Measurements from ENCODE around the gene SLA2. TPM values are rescaled to one million over a fixed set of nuclear protein-coding genes. Genes with fewer than 3 reads are reported as not detected.
A peak's percentile ranks its signal among the peaks of the same experiment; 100 is the strongest.

The SLA2 gene
- total and polyA plus RNA-seq, 2 of the 4 experiments (the other 2 are of a cell fraction): 0.03 TPM; not detected in 1

- Histone ChIP-seq H2BK15ac (ENCODE audit: low read depth, low read length) (no peak overlapping the region), H4K91ac (ENCODE audit: insufficient read depth, low read depth, low read length) (no peak overlapping the region), H3K9me3 (ENCODE audit: control insufficient read depth, insufficient read depth, low read length) (no peaks in the 10 kb centered on the region), H3K4ac (ENCODE audit: low read depth, low read length) (no peak overlapping the region), H2AK9ac (replicated peaks; ENCODE audit: low read depth, low read length, poor library complexity) (no peak overlapping the region), H3K9me1 (ENCODE audit: insufficient read depth, low read length) (peaks cover 2% of the 10 kb centered on the region; the same call in 1 of the 2 replicates), H3K56ac (ENCODE audit: extremely low read depth, insufficient read depth, low read length) (no peak overlapping the region), H2BK120ac (ENCODE audit: low read depth, low read length) (no peak overlapping the region), H3K27me3 (ENCODE audit: control insufficient read depth, insufficient read depth, low read length) (no peaks in the 10 kb centered on the region), H3K79me1 (ENCODE audit: low read depth in 1 of 2, low read length in 2 of 2) (peaks cover 3 to 4% of the 10 kb centered on the region in 2 experiments; a peak in 3 of 4 replicates), H4K8ac (ENCODE audit: low read depth in 2 of 2, low read length in 2 of 2) (no peak overlapping the region), H3K18ac (ENCODE audit: low read depth, low read length) (no peak overlapping the region), H2BK20ac (ENCODE audit: low read depth, low read length) (no peak overlapping the region), H2AK5ac (ENCODE audit: low read depth, low read length) (no peak overlapping the region), H2AFZ (replicated peaks; ENCODE audit: low read length, poor library complexity) (no peak overlapping the region), H3K4me2 (ENCODE audit: low read depth, low read length) (no peak overlapping the region), H3K23ac (ENCODE audit: low read depth, low read length) (no peak overlapping the region), H2BK5ac (ENCODE audit: low read depth, low read length, poor library complexity, severe bottlenecking) (no peak overlapping the region), H4K5ac (ENCODE audit: low read depth, low read length) (no peak overlapping the region), H3K4me1 (ENCODE audit: control insufficient read depth, insufficient read depth, low read length) (no peaks in the 10 kb centered on the region), H3K4me3 (ENCODE audit: insufficient read depth, low read depth, low read length) (no peak overlapping the region), H3K27ac (ENCODE audit: insufficient read depth, low read length) (no peak overlapping the region), H3K36me3 (ENCODE audit: control insufficient read depth, insufficient read depth, low read length) (peaks cover 23% of the 10 kb centered on the region), H3K14ac (replicated peaks; ENCODE audit: low read depth, low read length) (no peak overlapping the region), H3K9ac (ENCODE audit: low read depth, low read length) (no peak overlapping the region), H4K20me1 (ENCODE audit: insufficient read depth, low read length) (peaks cover 3% of the 10 kb centered on the region; the same call in 1 of the 2 replicates)
- peak; percentile 20 for DNase-seq
- intact Hi-C loops (cut with micrococcal nuclease): no loop called here
- CTCF ChIA-PET: no interaction called here
- no peak for TF ChIP-seq CTCF (conservative IDR thresholded peaks at IDR 0.05; ENCODE audit: low read depth, low read length)
- no peak for TF ChIP-seq MAFK (IDR thresholded peaks at IDR 0.05; ENCODE audit: low read depth, low read length)
- POLR2A ChIA-PET (ENCODE audit: unreplicated experiment): no interaction called here
- no peak for ATAC-seq (ENCODE audit: low read depth)
- dilution Hi-C loops (cut with HindIII; ENCODE audit: low sequenced_read_pairs, unreplicated experiment): no loop called here
- in situ Hi-C loops (cut with MboI; ENCODE audit: low sequenced_read_pairs): no loop called here
- BruUV-seq (replicated peaks): no TSS peak
- no CpG with 5 or more reads among the region's 8 CpGs for WGBS, 2 experiments (ENCODE audit: extremely low coverage in 2 of 2, insufficient read length in 1 of 2)
These were observed 60.4 kb downstream of the SLA2 start for GRCh38 chr20:36585410-36586125.

Measured in IMR-90 (cell line).